ENCODE data around the gene KCNK3.

GRCh38 chr2:26722911-26723310, 30.4 kb downstream of the KCNK3 start:
- no peak for TF ChIP-seq KLF15 (CRISPR knock-in tag; IDR thresholded peaks at IDR 0.05; ENCODE audit: borderline replicate concordance)
- no peak for TF ChIP-seq CTCF (CRISPR knock-in tag; IDR thresholded peaks at IDR 0.05)
- 0 out of 2 replicates have a peak, but pooled peaks have one; percentile 21 for TF ChIP-seq RXRA (CRISPR knock-in tag; IDR thresholded peaks at IDR 0.05)
- no peak for TF ChIP-seq POLR2A (IDR thresholded peaks at IDR 0.05; ENCODE audit: insufficient read depth in 1 of 2, low read depth in 2 of 2, low read length in 2 of 2)
- TF ChIP-seq, protein P1, sequence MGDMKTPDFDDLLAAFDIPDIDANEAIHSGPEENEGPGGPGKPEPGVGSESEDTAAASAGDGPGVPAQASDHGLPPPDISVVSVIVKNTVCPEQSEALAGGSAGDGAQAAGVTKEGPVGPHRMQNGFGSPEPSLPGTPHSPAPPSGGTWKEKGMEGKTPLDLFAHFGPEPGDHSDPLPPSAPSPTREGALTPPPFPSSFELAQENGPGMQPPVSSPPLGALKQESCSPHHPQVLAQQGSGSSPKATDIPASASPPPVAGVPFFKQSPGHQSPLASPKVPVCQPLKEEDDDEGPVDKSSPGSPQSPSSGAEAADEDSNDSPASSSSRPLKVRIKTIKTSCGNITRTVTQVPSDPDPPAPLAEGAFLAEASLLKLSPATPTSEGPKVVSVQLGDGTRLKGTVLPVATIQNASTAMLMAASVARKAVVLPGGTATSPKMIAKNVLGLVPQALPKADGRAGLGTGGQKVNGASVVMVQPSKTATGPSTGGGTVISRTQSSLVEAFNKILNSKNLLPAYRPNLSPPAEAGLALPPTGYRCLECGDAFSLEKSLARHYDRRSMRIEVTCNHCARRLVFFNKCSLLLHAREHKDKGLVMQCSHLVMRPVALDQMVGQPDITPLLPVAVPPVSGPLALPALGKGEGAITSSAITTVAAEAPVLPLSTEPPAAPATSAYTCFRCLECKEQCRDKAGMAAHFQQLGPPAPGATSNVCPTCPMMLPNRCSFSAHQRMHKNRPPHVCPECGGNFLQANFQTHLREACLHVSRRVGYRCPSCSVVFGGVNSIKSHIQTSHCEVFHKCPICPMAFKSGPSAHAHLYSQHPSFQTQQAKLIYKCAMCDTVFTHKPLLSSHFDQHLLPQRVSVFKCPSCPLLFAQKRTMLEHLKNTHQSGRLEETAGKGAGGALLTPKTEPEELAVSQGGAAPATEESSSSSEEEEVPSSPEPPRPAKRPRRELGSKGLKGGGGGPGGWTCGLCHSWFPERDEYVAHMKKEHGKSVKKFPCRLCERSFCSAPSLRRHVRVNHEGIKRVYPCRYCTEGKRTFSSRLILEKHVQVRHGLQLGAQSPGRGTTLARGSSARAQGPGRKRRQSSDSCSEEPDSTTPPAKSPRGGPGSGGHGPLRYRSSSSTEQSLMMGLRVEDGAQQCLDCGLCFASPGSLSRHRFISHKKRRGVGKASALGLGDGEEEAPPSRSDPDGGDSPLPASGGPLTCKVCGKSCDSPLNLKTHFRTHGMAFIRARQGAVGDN (CRISPR knock-in tag; IDR thresholded peaks at IDR 0.05): no peak
- TF ChIP-seq ZNF644 (CRISPR knock-in tag; IDR thresholded peaks at IDR 0.05; ENCODE audit: low read depth): no peak
- TF ChIP-seq ESRRA (CRISPR knock-in tag; IDR thresholded peaks at IDR 0.05; ENCODE audit: low read depth): no peak
- no peak for TF ChIP-seq ZFP91 (CRISPR knock-in tag; IDR thresholded peaks at IDR 0.05; ENCODE audit: borderline replicate concordance)
- TF ChIP-seq KLF13 (CRISPR knock-in tag; IDR thresholded peaks at IDR 0.05): no peak
- no peak for TF ChIP-seq TCF7L2 (IDR thresholded peaks at IDR 0.05; ENCODE audit: low read depth, low read length)
- TF ChIP-seq ZNF460 (CRISPR knock-in tag; IDR thresholded peaks at IDR 0.05; ENCODE audit: borderline replicate concordance): no peak
- TF ChIP-seq SRF (IDR thresholded peaks at IDR 0.05; ENCODE audit: low read depth, low read length): no peak
- TF ChIP-seq SP1 (IDR thresholded peaks at IDR 0.05): no peak
- no peak for TF ChIP-seq SP1 (CRISPR knock-in tag; IDR thresholded peaks at IDR 0.05)
- TF ChIP-seq SMC3 (IDR thresholded peaks at IDR 0.05; ENCODE audit: low read length): no peak

Measured in HepG2 (cell line).